ENCODE data around the gene EPHB1. TPM values are rescaled to one million over a fixed set of nuclear protein-coding genes. Genes with fewer than 3 reads are reported as not detected.

Gene EPHB1
- total RNA-seq, 1 experiment from 2014 or later = 0.11 TPM

GRCh38 chr3:134797741-134798451 is 2.8 kb downstream of the EPHB1 start:
- Histone ChIP-seq H3K4me3 (ENCODE audit: low read depth, low read length, poor library complexity, severe bottlenecking) (no peak overlapping the region), H3K4me1 (ENCODE audit: insufficient read depth, low read length, poor library complexity, severe bottlenecking) (peaks cover 9% of the 10 kb centered on the region), H3K36me3 (ENCODE audit: insufficient read depth, low read length, poor library complexity, severe bottlenecking) (no peaks in the 10 kb centered on the region), H3K27ac (ENCODE audit: low read depth, low read length, poor library complexity, severe bottlenecking) (no peak overlapping the region), H3K9me3 (ENCODE audit: low read depth, low read length, poor library complexity, severe bottlenecking) (no peaks in the 10 kb centered on the region), H3K27me3 (replicated peaks; ENCODE audit: insufficient read depth, low read depth, low read length, poor library complexity) (peaks cover 62% of the 10 kb centered on the region)
- TF ChIP-seq CTCF (conservative IDR thresholded peaks at IDR 0.05; ENCODE audit: low read depth, low read length) = no peak
- BruUV-seq (replicated peaks) = no TSS peak
- intact Hi-C loops (cut with micrococcal nuclease; ENCODE audit: unreplicated experiment) = loop anchor here (5.0 kb wide), 1 partner anchor 1244 kb away; no protein-coding TSS in a partner anchor
- POLR2A ChIA-PET (ENCODE audit: low non-redundant PET) = no interaction called here
- CTCF ChIA-PET = no interaction called here
- DNase-seq (ENCODE audit: low spot score) = no peak

- Histone ChIP-seq H3K27ac (ENCODE audit: low read depth, low read length, poor library complexity, severe bottlenecking) (no peak overlapping the region), H3K9me3 (ENCODE audit: low read depth, low read length, poor library complexity, severe bottlenecking) (no peaks in the 10 kb centered on the region), H3K4me1 (ENCODE audit: insufficient read depth, low read length, poor library complexity, severe bottlenecking) (peaks cover 9% of the 10 kb centered on the region), H3K36me3 (ENCODE audit: insufficient read depth, low read length, poor library complexity, severe bottlenecking) (no peaks in the 10 kb centered on the region), H3K4me3 (ENCODE audit: low read depth, low read length, poor library complexity, severe bottlenecking) (no peak overlapping the region), H3K27me3 (replicated peaks; ENCODE audit: insufficient read depth, low read depth, low read length, poor library complexity) (peaks cover 65% of the 10 kb centered on the region)
- no peak for TF ChIP-seq EZH2 (IDR thresholded peaks at IDR 0.05; ENCODE audit: borderline replicate concordance, low read depth, low read length, poor library complexity, severe bottlenecking)
- TF ChIP-seq CTCF (conservative IDR thresholded peaks at IDR 0.05; ENCODE audit: low read depth, low read length) = no peak
- BruUV-seq (replicated peaks) = no TSS peak
- ChIA-PET POLR2A (ENCODE audit: low non-redundant PET) (no interaction called here), CTCF (no interaction called here)
- intact Hi-C loops (cut with micrococcal nuclease; ENCODE audit: unreplicated experiment) = loop anchor here (5.0 kb wide), 1 partner anchor 1244 kb away; no protein-coding TSS in a partner anchor
- DNase-seq (ENCODE audit: low spot score) = no peak
These were observed 3.7 kb downstream of the EPHB1 start for GRCh38 chr3:134798681-134799311.

GRCh38 chr3:134799393-134799792 is 4.3 kb downstream of the EPHB1 start:
- Histone ChIP-seq H3K36me3 (ENCODE audit: insufficient read depth, low read length, poor library complexity, severe bottlenecking) (no peaks in the 10 kb centered on the region), H3K27me3 (replicated peaks; ENCODE audit: insufficient read depth, low read depth, low read length, poor library complexity) (peaks cover 68% of the 10 kb centered on the region), H3K9me3 (ENCODE audit: low read depth, low read length, poor library complexity, severe bottlenecking) (no peaks in the 10 kb centered on the region), H3K4me3 (ENCODE audit: low read depth, low read length, poor library complexity, severe bottlenecking) (no peak overlapping the region), H3K4me1 (ENCODE audit: insufficient read depth, low read length, poor library complexity, severe bottlenecking) (peaks cover 9% of the 10 kb centered on the region), H3K27ac (ENCODE audit: low read depth, low read length, poor library complexity, severe bottlenecking) (no peak overlapping the region)
- POLR2A ChIA-PET (ENCODE audit: low non-redundant PET) = no interaction called here
- intact Hi-C loops (cut with micrococcal nuclease; ENCODE audit: unreplicated experiment) = loop anchor here (5.0 kb wide), 1 partner anchor 1243 kb away; no protein-coding TSS in a partner anchor
- no peak for DNase-seq (ENCODE audit: low spot score)
- BruUV-seq (replicated peaks) = no TSS peak
- TF ChIP-seq EZH2 (IDR thresholded peaks at IDR 0.05; ENCODE audit: borderline replicate concordance, low read depth, low read length, poor library complexity, severe bottlenecking) (no peak), CTCF (conservative IDR thresholded peaks at IDR 0.05; ENCODE audit: low read depth, low read length) (no peak)
- CTCF ChIA-PET = no interaction called here

Measured in A673 (cell line).